GM12874 (cell line): ENCODE measurements around the gene CARMIL1.

Experiments used
- TF ChIP-seq, protein P1 (sequence below): IDR thresholded peaks from 2 replicates; pipeline ENCODE4 v1.5.1; 2011; ENCODE audit warnings: low read depth, mild to moderate bottlenecking, control low read depth, low read length, moderate library complexity; ENCODE audit not compliant: insufficient read depth

The CARMIL1 gene

DNA sequence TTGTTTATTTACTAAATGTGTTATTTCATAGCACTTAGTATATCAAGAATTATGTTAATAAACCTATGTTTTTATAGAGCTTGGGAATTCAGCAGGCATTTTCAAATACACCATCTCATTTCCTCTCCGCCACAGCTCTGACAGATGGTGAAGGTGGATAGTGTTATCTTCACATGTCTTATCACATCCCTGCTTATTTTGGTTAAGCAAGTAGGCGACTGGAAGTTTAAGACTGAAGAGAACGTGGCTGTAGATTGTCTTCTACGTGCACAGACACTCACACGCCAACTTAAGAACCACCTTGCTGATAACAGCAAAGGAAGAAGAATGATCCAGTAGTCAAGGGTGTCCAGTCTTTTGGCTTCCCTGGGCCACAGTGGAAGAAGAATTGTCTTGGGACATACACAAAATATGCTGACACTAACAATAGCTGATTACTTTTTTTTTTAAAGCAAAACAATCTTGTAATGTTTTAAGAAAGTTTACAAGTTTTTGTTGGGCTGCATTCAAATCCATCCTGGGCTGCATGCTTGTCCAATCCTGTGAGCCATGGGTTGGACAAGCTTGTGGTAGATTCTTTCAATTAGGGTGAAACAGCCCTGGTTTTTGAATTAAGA, 329.5 kb downstream of the CARMIL1 start:
- TF ChIP-seq, protein P1, sequence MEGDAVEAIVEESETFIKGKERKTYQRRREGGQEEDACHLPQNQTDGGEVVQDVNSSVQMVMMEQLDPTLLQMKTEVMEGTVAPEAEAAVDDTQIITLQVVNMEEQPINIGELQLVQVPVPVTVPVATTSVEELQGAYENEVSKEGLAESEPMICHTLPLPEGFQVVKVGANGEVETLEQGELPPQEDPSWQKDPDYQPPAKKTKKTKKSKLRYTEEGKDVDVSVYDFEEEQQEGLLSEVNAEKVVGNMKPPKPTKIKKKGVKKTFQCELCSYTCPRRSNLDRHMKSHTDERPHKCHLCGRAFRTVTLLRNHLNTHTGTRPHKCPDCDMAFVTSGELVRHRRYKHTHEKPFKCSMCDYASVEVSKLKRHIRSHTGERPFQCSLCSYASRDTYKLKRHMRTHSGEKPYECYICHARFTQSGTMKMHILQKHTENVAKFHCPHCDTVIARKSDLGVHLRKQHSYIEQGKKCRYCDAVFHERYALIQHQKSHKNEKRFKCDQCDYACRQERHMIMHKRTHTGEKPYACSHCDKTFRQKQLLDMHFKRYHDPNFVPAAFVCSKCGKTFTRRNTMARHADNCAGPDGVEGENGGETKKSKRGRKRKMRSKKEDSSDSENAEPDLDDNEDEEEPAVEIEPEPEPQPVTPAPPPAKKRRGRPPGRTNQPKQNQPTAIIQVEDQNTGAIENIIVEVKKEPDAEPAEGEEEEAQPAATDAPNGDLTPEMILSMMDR, result no peak

DNA sequence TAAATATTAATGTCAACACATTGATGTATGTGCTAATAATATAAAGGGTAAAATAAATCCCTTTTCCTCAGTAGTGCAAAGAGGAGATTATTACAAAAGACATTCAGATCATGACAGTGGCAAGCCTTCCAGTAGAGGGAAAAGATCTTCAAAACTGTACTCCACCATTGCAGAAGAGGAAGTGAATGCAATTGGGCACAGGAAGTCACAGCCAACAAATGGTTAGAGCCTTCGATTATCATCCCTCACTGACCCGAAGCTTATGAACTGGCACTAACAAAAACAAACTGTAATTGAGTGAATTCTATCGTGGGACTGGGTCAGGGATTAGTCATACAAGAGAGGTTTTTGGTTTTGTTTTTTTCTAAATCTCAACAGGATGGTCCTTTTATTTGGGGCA, 333.5 kb downstream of the CARMIL1 start:
- TF ChIP-seq, protein P1, result no peak

DNA sequence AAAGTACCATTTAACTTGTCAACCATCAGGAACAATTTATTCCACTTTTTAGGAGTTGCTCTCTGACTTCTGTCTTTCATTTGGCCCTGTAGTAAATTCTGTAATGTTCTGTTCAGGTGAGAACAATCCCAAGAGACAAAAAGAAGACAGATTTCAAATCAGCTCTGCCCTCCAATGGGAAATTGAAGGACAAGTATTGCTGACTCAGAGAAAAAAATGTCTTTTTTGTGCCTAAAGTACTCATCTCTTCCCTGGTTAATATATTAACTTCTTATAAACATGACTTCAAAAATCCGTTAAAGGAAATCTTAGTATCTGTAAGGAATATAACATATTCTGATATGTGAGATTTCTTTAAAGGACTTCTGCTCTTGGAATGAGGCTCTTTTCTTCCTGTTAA, 334.2 kb downstream of the CARMIL1 start:
- TF ChIP-seq, protein P1, result no peak

DNA sequence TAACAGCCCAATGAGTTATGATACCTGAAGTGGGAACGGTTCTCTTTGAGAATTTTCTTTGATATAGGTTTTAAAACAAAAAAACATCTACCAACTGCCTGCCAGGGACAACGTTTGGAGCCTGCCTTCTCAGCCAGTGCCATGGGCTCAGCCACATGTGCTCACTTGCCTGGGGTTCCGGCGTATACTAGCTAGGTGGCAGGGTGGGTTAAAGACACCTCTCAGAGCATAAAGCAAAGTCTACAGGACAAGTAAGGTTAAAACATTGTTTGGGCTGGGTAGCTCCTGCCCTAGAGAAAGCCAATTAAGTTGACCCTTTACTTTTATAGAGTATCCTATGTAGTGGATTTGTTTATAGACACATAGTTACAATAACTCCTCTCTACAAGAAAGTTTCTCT, 334.9 kb downstream of the CARMIL1 start:
- TF ChIP-seq, protein P1, result no peak

DNA sequence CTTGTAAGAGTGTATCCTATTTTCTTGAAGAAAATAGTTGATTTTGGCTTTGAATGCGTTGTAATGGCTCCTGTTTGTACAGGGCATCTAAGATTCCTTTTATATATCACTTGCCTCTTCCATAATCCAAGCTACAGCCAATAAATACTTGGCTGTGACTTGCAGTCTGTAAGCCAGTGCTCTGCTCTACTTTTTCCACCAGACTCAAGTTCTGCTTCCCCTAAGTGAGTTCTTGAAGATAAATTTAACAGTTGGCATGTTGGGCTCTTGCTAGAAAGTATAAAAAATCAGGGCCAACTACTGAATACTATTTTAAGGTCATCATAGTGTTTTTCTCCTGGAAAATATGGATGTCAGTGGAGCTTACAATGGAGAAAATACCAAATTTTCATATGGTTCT, 336.3 kb downstream of the CARMIL1 start:
- TF ChIP-seq, protein P1, result no peak

DNA sequence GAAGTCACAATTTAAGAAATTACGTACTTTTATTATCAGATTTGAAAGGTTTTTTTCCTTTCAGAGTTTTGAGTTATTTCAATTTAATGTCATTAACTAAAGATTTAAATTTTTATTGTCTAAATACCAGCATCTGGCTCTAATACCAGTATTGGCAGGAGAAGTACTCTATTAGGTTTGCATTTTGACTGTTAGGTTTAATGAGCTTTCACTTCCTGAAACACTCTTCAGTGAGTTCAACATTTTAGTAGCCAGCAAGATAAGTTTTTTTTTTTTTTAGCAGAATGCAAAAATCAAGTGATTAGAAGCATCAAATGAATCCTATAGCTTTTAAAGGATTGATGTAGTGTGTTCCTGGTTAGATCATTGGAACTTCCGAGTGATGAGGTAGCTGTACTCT, 338.8 kb downstream of the CARMIL1 start:
- TF ChIP-seq, protein P1, result no peak

DNA sequence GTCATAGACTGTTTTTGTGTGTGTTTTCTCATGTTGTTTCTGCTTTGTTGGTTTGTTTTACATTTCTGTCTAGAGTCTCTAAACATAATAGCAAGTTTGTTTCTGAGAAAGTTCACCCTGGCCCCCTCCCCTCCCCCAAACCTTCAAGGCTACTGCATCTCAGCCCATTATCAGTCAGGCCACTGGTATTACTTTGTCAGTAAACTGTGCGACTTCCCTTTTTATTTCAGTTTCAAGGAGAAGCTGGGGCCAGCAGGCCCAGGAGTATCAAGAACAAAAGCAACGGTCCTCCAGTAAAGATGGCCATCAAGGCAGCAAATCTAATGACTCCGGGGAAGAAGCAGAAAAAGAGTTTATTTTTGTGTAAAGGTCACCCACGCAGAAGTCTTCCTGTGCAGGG, 340.0 kb downstream of the CARMIL1 start:
- TF ChIP-seq, protein P1, result no peak

DNA sequence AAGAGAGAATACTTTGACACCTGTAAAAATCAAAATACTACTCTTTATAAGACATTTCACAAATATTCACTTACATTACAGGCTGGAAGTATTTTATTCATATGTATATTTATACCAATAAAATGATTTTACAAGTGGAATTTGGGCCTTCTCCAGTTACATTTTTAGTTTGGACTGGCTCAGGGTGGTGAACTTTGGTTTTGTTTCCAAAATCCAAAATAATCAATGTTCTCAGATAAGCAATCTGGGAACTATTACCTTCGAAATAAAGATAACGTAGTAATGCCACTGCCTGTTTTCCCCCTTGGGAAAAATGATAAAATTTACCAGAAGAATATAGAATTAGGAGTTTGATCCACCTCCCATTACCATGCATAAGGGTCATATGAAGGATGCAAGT, 341.2 kb downstream of the CARMIL1 start:
- TF ChIP-seq, protein P1, result no peak
